GM18498 (cell line): ENCODE measurements around the gene CPSF4L.
A peak's percentile ranks its signal among the peaks of the same experiment; 100 is the strongest.
"Not testable (repeated sequence)": the region's sequence is repeated elsewhere in the genome, so short reads cannot be mapped to it uniquely, and the experiment has no call there.

Source experiments
- ATAC-seq: cut with Tn5 transposase; IDR thresholded peaks from one replicate; pipeline ENCODE4 v1.9.1; 2021; ENCODE audit warnings: mild to moderate bottlenecking, moderate library complexity; ENCODE audit not compliant: unreplicated experiment

CPSF4L gene, protein sequence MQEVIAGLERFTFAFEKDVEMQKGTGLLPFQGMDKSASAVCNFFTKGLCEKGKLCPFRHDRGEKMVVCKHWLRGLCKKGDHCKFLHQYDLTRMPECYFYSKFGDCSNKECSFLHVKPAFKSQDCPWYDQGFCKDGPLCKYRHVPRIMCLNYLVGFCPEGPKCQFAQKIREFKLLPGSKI

GRCh38 chr17:73261617-73261951 is at the start of gene CPSF4L:
Gene CPSF4L (minus strand): TSS chr17:73261880. CDS start chr17:73261818, 62 bp downstream.
- ATAC-seq: no peak

DNA sequence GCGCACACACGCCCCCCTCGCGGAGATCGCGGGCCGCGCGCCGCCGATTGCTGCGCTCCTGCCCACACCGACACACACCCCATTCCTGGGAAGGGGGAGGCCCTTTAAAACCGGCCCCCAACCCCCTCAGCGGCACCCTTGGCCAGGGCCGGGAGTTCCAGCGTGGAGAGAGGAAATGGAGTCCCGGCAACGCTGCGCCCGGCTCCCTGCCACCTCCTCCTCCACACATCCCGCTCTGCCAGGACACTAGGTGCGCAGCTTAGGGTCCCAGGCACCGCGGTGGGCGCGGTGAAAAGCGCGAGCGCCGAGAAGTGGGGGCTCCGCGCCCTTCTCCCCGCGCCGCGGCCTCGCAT is 49.7 kb upstream of the CPSF4L start:
- ATAC-seq: peak; percentile 17

DNA sequence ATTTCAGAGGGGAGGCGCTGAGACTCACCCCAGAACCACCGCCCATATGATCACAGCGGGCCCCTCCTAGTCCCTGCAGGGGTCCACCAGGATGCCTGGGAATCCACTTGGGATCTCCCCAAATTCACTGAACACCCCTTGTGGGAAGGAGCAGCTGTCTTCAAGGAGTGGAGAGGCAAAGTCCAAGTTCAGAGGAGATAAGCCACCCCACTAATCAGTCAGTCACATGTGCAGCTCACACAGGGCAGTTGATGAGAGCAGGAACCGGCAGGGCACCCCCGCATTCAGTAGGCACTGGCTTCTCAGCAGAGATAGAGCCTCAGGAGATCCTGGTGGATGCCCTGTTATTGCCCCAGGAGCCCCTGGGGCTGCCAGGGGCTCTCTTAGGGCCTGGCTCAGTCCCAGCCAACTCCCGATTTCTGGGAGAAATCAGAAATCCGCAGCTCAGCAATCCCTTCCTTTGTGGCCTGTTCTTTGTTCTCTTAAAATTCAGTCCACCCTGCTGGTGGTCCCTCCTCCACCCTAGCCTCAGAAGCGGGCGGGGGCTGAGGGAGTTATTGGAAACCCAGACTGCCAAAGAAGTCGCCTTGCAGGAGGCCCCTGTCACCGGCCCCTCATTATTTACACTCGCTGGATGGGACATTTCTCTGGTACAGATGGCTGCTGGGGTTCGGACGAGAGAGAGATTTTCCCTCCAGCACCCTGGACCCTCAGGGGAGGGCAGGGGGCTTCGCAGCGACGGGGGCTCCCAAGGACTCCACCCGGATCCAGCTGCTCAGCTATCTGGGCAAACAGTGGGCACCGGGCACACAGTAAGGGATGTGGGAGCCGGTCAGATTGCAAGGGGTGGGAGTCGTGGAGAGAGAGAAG is 48.3 kb upstream of the CPSF4L start:
- ATAC-seq: no peak

- not testable (repeated sequence) for ATAC-seq
Observed at GRCh38 chr17:73308959-73309358, 47.3 kb upstream of the CPSF4L start.

DNA sequence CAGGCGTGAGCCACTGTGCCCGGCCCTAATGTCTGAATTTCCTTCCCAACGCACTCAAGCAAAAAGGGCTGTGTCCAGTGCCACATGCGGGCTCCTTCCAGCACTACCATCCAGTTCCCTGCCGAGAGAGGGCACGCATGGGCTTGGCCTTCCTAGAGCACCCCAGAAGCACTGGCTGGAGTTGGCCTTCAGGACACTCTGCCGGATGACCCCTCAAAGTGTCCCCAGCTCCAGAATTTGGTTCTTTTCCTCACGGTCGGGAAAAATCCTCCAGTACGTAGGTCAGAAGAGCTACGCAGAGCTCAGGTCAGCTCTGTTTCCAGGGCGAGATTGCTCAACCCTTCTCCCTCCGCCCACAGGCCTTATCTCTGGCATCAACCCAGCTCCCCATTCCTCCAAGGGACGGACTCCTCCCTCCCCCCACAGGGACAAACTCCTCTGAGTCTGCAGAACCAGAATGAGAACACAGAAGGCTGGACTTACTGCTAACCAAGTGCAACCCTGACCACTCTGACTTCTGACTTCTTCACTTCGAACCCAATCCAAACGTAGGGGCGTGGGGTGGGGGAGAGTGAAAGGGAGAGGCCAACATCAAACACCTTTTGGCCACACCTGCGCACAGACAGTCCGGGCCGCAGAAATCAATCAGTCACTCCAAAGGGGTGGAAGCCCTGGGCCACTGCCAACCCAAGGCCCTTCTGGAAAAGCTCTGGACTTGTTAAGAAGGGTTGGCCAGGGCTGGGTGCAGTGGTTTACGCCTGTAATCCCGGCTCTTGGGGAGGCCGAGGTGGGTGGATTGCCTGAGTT is 46.5 kb upstream of the CPSF4L start:
- no peak for ATAC-seq

DNA sequence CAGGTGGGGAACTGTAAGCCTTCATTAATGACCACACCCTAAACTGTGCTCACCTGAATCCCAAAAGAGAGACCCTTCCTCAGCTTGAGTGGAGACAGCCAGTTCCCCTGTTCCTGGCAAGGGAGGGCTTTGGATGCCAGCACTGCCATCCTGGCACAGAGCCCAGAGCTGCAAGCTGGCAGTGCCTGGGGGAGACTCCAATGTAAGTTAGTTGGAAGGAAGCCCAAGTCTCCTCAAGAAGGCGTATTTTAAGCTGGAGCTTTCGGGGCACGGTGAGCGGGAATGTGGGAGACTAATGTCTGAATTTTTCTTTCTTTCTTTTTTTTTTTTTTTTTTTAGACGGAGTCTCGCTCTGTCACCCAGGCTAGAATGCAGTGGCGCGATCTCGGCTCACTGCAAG is 45.5 kb upstream of the CPSF4L start:
- ATAC-seq: no peak

GRCh38 chr17:73305845-73306836 is 44.5 kb upstream of the CPSF4L start:
- no peak for ATAC-seq

GRCh38 chr17:73304971-73305812 is 43.5 kb upstream of the CPSF4L start:
- no peak for ATAC-seq

DNA sequence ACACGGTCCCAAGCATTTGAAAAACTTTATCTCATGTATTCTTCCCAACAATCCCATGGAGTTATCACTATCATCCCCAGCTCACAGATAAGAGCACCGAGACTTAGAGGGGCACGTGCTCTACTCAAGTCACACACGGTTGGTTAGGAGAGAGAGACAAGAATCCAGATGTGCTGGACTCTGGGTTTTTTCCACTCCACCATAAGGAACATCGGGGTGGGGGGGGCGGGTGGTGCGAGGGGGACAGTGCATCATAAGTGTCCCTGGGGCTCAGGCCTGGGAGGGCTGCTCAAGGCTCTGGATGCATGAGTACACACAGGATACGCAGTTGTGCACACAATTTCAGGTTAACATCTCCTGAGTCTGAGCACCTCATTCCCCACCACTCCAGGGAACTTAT is 42.8 kb upstream of the CPSF4L start:
- no peak for ATAC-seq

- no peak for ATAC-seq
Observed at GRCh38 chr17:73302189-73302588, 40.5 kb upstream of the CPSF4L start.

GRCh38 chr17:73301369-73301768 is 39.7 kb upstream of the CPSF4L start:
- ATAC-seq: no peak

DNA sequence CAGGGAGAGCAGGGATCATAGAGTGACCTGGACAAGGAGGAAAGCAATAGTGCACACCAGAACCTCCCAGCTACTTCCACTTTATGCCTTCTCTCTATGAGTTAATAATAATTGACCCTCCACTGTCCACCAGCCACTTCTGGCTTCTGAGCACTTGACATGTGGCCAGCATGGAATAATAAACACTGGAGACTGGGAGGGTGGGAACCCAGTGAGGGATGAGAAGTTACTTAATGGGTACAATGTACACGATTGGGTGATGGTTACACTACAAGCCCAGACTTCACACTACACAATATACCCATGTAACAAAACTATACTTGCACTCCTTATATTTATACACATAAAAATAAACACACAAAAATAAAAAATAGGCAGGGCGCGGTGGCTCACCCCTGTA is 38.7 kb upstream of the CPSF4L start:
- no peak for ATAC-seq

GRCh38 chr17:73297934-73298861 is 36.5 kb upstream of the CPSF4L start:
- ATAC-seq: no peak

- no peak for ATAC-seq
Observed at GRCh38 chr17:73293480-73293911, 31.8 kb upstream of the CPSF4L start.

GRCh38 chr17:73293031-73293430 is 31.4 kb upstream of the CPSF4L start:
- ATAC-seq: no peak

DNA sequence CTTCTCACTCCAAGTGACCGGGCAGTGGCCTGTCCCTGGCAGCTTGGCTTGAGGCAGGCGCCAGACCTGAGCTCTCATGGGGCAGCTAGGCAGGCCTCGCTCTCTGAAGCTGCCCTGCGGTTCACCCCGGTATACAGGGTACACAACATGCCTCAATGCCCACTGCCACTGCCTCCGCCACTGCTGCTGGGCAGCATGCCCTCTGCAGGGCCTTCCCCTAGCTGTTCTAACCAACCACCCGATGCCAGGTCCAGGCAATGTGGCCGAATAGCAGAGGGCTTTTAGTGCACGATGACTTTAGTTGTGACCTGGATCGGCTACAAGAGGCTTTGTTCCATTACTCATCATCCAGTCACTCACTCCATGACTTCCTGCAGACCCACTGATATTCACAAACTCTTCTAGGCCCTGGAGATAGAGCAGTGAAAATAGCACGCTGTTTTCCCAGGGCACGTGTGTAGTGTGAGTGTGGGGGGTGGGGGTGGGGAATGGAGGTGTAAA is 30.4 kb upstream of the CPSF4L start:
- ATAC-seq: no peak

DNA sequence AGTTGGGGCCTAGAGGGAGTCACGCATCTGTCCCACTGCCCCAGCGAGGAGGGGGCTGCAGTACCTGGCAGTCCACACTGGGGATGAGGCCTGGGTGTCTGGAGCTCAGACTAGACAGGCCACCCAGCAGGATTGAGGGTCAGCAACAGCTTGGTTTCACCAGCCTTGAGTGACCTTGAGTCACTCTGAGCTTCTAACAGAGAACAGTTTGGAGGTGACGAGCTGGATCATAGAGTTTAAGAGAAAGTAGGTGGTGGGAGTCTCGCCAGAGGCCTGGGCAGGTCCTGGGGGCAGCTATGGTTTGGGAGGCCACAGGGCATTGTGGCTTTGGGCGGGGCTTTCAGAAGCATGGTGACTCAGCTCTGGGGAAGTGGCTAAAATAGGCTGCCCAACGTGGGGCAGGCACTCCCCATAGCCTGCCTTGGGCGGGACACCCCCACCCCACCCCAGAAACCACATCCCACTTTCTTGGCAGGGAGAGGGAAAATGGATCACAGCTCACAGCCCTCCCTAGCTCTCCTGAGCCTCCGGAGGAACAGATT is 29.7 kb upstream of the CPSF4L start:
- ATAC-seq: peak; percentile 89
